SK-N-SH (cell line): ENCODE measurements around the gene ZNF585A.

Experiments used
- GABPA ChIP-seq: IDR thresholded peaks from 2 replicates; pipeline ENCODE4 v1.4.0; 2012; ENCODE audit warnings: low read depth, mild to moderate bottlenecking
- POLR2AphosphoS5 ChIP-seq: IDR thresholded peaks from 2 replicates; pipeline ENCODE4 v1.6.1; 2012; ENCODE audit warnings: low read depth, low read length

- TF ChIP-seq POLR2AphosphoS5 = peak; percentile 98
- peak; percentile 79 for TF ChIP-seq GABPA
Measured at GRCh38 chr19:37172368-37173366, at the start of gene ZNF585A.
